Upper lobe of right lung (tissue), 1 donor: ENCODE measurements around the gene AMZ1. TPM values are rescaled to one million over a fixed set of nuclear protein-coding genes. Genes with fewer than 3 reads are reported as not detected.

Experiments
- ATAC-seq: fragments of 200-7000 bp; cut with Tn5 transposase; one replicate; pipeline ENCODE4 v1.9.1; 2020; ENCODE audit warnings: mild to moderate bottlenecking, moderate library complexity
- DNase-seq: peaks from one replicate; pipeline ENCODE4 v3.0.0-alpha.2; 2020
- H3K27ac ChIP-seq: fragments of 200-600 bp; one replicate; pipeline ENCODE4 v1.8.0; 2022
- H3K27me3 ChIP-seq: fragments of 200-600 bp; one replicate; pipeline ENCODE4 v1.8.0; 2022; ENCODE audit warnings: mild to moderate bottlenecking
- H3K36me3 ChIP-seq: fragments of 200-600 bp; one replicate; pipeline ENCODE4 v1.8.0; 2022
- H3K4me1 ChIP-seq: fragments of 200-600 bp; one replicate; pipeline ENCODE4 v1.8.0; 2022
- H3K4me3 ChIP-seq: fragments of 200-600 bp; one replicate; pipeline ENCODE4 v1.8.0; 2022; ENCODE audit warnings: mild to moderate bottlenecking
- H3K9me3 ChIP-seq: fragments of 200-600 bp; one replicate; pipeline ENCODE4 v1.8.0; 2022
- intact Hi-C: fragments of 100-400 bp; cut with DNase I; formaldehyde crosslinking; loops from one replicate; pipeline ENCODE4 v1.11.0; 2022
- total RNA-seq: library from RNA; stranded (reverse); fragmentation: NEBNext Ultra II Directional; extraction: Animal tissue kit (Norgen Biotek cat#: 25700); gene quantifications from one replicate; pipeline ENCODE4 v1.2.1, GENCODE V29; 2021
- TF ChIP-seq, protein P1 (sequence below): fragments of 200-600 bp; IDR thresholded peaks from one replicate; pipeline ENCODE4 v1.8.0; 2022; ENCODE audit warnings: antibody characterized with exemption
- donor health status: DM: no; HTN: yes; CAD: no; lungs with severe emphysema.

The AMZ1 gene
- total RNA-seq, 1 donor from 2014 or later = 0.29 TPM

DNA sequence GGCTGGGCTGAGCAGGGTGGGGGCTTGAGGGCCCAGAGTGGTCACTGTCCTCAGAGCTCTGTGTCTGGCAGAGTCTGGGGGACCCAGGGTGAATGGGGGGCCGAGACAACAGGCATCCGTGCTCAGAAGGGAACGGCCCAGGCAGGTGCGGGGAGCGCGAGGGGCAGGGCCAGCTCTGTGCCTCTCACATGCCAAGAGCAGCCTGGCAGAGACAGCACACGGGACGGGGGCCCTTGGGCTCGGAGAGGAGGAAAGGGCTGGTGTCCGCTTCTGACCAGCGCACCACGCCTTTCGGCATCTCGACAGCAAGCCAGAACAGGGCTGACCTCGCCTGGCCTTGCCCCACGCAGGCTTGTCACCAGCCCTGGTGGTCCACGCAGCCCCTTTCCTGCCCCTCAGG is 13.4 kb downstream of the AMZ1 start:
- Histone ChIP-seq H3K36me3 (no peaks in the 10 kb centered on the region), H3K27me3 (no peaks in the 10 kb centered on the region), H3K4me3 (no peak overlapping the region), H3K27ac (no peak overlapping the region), H3K4me1 (no peaks in the 10 kb centered on the region), H3K9me3 (no peaks in the 10 kb centered on the region)
- no peak for DNase-seq
- TF ChIP-seq, protein P1, sequence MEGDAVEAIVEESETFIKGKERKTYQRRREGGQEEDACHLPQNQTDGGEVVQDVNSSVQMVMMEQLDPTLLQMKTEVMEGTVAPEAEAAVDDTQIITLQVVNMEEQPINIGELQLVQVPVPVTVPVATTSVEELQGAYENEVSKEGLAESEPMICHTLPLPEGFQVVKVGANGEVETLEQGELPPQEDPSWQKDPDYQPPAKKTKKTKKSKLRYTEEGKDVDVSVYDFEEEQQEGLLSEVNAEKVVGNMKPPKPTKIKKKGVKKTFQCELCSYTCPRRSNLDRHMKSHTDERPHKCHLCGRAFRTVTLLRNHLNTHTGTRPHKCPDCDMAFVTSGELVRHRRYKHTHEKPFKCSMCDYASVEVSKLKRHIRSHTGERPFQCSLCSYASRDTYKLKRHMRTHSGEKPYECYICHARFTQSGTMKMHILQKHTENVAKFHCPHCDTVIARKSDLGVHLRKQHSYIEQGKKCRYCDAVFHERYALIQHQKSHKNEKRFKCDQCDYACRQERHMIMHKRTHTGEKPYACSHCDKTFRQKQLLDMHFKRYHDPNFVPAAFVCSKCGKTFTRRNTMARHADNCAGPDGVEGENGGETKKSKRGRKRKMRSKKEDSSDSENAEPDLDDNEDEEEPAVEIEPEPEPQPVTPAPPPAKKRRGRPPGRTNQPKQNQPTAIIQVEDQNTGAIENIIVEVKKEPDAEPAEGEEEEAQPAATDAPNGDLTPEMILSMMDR = no peak
- no peak for ATAC-seq
- intact Hi-C loops = no loop called here

DNA sequence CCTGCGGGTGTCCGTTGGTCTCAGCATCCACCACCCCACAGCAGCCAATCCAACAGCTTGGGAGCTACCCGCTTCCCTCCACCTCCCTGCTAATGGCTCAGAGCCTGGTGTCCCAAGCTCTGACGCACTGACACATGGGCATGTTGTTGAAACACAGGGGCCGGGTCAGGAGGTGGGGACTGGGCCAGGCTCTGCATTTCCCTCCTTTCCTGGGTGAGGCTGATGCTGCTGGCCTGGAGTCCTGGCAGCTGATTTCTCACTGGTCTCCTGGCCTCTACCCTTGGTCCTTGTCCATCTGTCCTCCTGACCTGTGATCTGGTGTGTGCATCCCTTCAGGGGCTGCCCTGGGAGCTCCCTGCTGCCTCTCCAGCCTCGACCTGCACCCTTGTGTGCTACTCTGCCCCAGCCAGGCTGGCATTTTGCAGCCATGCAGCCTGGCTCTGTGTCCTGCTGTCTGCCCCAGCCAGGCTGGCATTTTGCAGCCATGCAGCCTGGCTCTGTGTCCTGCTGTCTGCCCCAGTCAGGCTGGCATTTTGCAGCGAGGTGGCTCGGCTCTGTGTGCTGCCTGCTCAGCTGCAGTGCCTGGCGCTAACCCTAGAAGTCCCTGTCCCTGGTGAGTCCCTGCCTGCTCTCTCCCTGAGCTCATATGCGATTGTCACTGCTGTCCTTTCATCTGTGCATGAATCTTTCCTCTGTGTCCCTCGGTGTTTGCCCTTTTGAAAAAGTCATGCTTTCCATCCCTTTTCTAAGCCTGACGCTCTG is 14.0 kb downstream of the AMZ1 start:
- Histone ChIP-seq H3K36me3 (no peaks in the 10 kb centered on the region), H3K27me3 (no peaks in the 10 kb centered on the region), H3K9me3 (no peaks in the 10 kb centered on the region), H3K4me3 (no peak overlapping the region), H3K27ac (no peak overlapping the region), H3K4me1 (no peaks in the 10 kb centered on the region)
- ATAC-seq (peak; percentile 44), DNase-seq (no peak)
- TF ChIP-seq, protein P1 = no peak
- intact Hi-C loops = no loop called here

DNA sequence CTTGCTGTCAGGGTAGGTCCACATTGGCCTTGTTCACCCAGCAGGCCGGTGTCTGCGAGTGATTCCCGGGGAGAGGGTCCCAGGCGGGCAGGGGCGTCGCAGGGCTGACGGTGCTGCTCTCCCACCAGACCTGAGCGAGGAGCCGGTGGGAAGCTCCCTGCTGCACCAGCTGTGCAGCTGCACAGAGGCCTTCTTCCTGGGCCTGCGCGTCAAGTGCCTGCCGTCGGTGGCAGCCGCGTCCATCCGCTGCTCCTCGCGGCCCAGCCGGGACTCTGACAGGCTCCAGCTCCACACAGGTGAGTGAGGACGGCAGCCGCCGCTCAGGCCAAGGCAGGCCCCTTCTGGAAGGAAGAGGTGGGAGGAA is 14.6 kb downstream of the AMZ1 start:
- no peaks in the 10 kb centered on the region for H3K36me3 ChIP-seq
- H3K4me3 ChIP-seq = no peak overlapping the region
- DNase-seq (no peak), ATAC-seq (no peak)
- no peaks in the 10 kb centered on the region for H3K9me3 ChIP-seq
- intact Hi-C loops = no loop called here
- H3K4me1 ChIP-seq = no peaks in the 10 kb centered on the region
- TF ChIP-seq, protein P1 = no peak
- no peaks in the 10 kb centered on the region for H3K27me3 ChIP-seq
- no peak overlapping the region for H3K27ac ChIP-seq

DNA sequence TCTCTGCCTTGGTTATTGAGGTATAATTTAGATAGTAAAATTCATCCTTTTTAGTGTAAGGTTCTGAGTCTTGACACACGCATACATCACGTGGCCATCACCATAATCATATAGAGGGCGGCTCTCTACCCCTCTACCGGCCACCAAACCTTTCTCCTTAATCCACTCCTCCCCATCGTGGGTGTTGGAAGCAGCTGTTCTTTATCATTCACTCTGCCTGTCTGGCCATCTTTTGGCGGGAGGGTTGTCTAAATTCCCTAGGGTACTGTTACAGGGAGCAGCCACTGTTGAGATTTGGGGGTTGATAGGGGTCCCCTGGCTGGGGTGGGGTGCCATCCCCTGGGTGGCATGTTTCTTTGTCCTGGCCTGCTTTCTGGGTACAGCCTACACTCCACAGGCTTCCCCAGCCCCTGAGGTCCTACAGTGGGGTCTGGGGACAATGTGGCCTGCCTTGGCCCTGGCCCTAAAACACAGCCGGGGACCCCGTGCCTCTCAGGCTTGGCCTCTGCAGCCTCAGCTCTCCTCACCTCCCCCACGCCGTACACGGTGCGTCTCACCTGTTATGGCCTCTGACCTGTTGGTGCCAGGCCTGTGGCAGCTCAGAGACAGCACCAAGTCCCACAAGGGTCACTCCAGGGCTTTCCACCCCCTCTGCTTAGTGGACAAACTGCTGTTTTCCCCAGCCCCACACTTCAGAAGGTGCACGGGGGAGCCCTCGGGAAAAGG is 17.5 kb downstream of the AMZ1 start:
- DNase-seq = no peak
- ATAC-seq = no peak
- intact Hi-C loops = no loop called here

DNA sequence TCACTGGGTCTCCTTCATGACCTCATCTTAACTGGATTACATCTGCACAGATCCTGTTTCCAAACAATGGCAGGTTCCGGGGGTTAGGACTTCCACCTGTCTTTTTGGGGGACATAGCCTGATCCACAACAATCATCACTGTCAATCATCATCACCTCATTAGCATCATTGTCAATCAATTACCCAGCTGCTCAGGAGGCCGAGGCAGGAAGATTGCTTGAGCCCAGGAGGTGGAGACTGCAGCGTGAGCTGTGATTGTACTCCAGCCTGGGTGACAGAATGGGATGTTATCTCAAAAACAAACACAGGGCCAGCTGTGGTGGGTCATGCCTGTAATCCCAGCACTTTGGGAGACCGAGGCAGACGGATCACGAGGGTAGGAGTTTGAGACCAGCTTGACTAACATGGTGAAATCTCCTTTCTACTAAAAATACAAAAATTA is 18.7 kb downstream of the AMZ1 start:
- no peaks in the 10 kb centered on the region for H3K9me3 ChIP-seq
- no peaks in the 10 kb centered on the region for H3K36me3 ChIP-seq
- ATAC-seq (no peak), DNase-seq (no peak)
- no peaks in the 10 kb centered on the region for H3K27me3 ChIP-seq
- H3K4me1 ChIP-seq = peaks cover 14% of the 10 kb centered on the region
- H3K27ac ChIP-seq = no peak overlapping the region
- TF ChIP-seq, protein P1 = no peak
- H3K4me3 ChIP-seq = no peak overlapping the region
- intact Hi-C loops = no loop called here

More for the DNA sequence above, 17.5 kb downstream of the AMZ1 start:
- Histone ChIP-seq H3K27me3 (no peaks in the 10 kb centered on the region), H3K9me3 (no peaks in the 10 kb centered on the region), H3K4me1 (peaks cover 3% of the 10 kb centered on the region), H3K36me3 (no peaks in the 10 kb centered on the region), H3K4me3 (no peak overlapping the region), H3K27ac (no peak overlapping the region)
- TF ChIP-seq, protein P1 = no peak
